Neural cell (in vitro differentiated cells): ENCODE results near the gene GIPC3.

Source experiments
- EP300 ChIP-seq: fragments of 450-650 bp; conservative IDR thresholded peaks from 2 replicates; pipeline ENCODE4 v1.6.1; 2014; ENCODE audit warnings: antibody characterized with exemption, mild to moderate bottlenecking, moderate library complexity; ENCODE audit not compliant: poor library complexity, severe bottlenecking
- EZH2 ChIP-seq: fragments of 200-600, 300-800 bp; shearing (Covaris generic), sonication (generic); IDR thresholded peaks from 2 replicates; pipeline ENCODE4 v1.6.1; 2014; ENCODE audit warnings: antibody characterized with exemption, low read length, borderline replicate concordance, mild to moderate bottlenecking; ENCODE audit not compliant: insufficient read depth, poor library complexity, severe bottlenecking
- TF ChIP-seq, protein P1 (sequence below): fragments of 450-650 bp; IDR thresholded peaks from 2 replicates; pipeline ENCODE4 v1.5.1; 2014; ENCODE audit warnings: antibody characterized with exemption, mild to moderate bottlenecking, moderate library complexity; ENCODE audit not compliant: poor library complexity, severe bottlenecking
- TF ChIP-seq, protein P2 (sequence below): IDR thresholded peaks from 2 replicates; pipeline ENCODE4 v1.6.1; 2012; ENCODE audit warnings: borderline replicate concordance

DNA sequence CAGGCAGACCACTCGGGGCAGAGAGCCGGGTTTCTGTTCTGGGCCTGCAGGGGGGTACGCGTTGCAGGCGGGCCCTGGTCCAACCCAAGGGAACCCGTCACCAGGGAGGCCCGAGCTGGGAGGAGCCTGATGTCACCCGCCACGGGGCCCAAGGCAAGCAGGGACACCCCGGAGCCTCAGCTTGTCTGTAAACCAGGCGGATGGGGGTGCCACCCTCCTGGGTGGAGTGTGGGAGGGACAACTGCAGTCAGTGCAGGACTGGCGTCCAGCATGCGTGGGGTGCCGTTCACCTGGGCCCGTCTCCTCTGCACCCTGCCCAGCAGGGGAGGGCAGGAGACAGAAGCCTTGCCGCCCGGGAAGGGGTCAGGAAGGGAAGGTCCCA lies 34.3 kb downstream of the GIPC3 start:
- TF ChIP-seq, protein P1, sequence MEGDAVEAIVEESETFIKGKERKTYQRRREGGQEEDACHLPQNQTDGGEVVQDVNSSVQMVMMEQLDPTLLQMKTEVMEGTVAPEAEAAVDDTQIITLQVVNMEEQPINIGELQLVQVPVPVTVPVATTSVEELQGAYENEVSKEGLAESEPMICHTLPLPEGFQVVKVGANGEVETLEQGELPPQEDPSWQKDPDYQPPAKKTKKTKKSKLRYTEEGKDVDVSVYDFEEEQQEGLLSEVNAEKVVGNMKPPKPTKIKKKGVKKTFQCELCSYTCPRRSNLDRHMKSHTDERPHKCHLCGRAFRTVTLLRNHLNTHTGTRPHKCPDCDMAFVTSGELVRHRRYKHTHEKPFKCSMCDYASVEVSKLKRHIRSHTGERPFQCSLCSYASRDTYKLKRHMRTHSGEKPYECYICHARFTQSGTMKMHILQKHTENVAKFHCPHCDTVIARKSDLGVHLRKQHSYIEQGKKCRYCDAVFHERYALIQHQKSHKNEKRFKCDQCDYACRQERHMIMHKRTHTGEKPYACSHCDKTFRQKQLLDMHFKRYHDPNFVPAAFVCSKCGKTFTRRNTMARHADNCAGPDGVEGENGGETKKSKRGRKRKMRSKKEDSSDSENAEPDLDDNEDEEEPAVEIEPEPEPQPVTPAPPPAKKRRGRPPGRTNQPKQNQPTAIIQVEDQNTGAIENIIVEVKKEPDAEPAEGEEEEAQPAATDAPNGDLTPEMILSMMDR = no peak
- TF ChIP-seq EP300 (no peak), EZH2 (no peak)
- TF ChIP-seq, protein P2, sequence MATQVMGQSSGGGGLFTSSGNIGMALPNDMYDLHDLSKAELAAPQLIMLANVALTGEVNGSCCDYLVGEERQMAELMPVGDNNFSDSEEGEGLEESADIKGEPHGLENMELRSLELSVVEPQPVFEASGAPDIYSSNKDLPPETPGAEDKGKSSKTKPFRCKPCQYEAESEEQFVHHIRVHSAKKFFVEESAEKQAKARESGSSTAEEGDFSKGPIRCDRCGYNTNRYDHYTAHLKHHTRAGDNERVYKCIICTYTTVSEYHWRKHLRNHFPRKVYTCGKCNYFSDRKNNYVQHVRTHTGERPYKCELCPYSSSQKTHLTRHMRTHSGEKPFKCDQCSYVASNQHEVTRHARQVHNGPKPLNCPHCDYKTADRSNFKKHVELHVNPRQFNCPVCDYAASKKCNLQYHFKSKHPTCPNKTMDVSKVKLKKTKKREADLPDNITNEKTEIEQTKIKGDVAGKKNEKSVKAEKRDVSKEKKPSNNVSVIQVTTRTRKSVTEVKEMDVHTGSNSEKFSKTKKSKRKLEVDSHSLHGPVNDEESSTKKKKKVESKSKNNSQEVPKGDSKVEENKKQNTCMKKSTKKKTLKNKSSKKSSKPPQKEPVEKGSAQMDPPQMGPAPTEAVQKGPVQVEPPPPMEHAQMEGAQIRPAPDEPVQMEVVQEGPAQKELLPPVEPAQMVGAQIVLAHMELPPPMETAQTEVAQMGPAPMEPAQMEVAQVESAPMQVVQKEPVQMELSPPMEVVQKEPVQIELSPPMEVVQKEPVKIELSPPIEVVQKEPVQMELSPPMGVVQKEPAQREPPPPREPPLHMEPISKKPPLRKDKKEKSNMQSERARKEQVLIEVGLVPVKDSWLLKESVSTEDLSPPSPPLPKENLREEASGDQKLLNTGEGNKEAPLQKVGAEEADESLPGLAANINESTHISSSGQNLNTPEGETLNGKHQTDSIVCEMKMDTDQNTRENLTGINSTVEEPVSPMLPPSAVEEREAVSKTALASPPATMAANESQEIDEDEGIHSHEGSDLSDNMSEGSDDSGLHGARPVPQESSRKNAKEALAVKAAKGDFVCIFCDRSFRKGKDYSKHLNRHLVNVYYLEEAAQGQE = no peak
